Glutamatergic neuron (in vitro differentiated cells): ENCODE measurements around the gene CLGN. TPM values are rescaled to one million over a fixed set of nuclear protein-coding genes. Genes with fewer than 3 reads are reported as not detected.

Experiments used
- DNase-seq: peaks from one replicate; pipeline ENCODE4 v3.0.0; 2022
- H3K27ac Mint-ChIP-seq: one replicate; pipeline ENCODE4 v1.8.0; 2020; ENCODE audit warnings: mild to moderate bottlenecking, mixed read lengths, inconsistent platforms; ENCODE audit not compliant: unreplicated experiment
- H3K27me3 Mint-ChIP-seq: one replicate; pipeline ENCODE4 v1.8.0; 2020; ENCODE audit warnings: mild to moderate bottlenecking, moderate library complexity, mixed read lengths, inconsistent platforms; ENCODE audit not compliant: unreplicated experiment
- H3K36me3 Mint-ChIP-seq: one replicate; pipeline ENCODE4 v1.8.0; 2020; ENCODE audit warnings: mild to moderate bottlenecking, mixed read lengths, inconsistent platforms; ENCODE audit not compliant: unreplicated experiment
- H3K4me1 Mint-ChIP-seq: one replicate; pipeline ENCODE4 v1.8.0; 2020; ENCODE audit warnings: mild to moderate bottlenecking, low read depth, mixed read lengths, inconsistent platforms; ENCODE audit not compliant: unreplicated experiment
- H3K4me3 Mint-ChIP-seq: one replicate; pipeline ENCODE4 v1.8.0; 2020; ENCODE audit warnings: mild to moderate bottlenecking, mixed read lengths, inconsistent platforms; ENCODE audit not compliant: unreplicated experiment
- H3K9me3 Mint-ChIP-seq: one replicate; pipeline ENCODE4 v1.8.0; 2020; ENCODE audit warnings: mild to moderate bottlenecking, moderate library complexity, mixed read lengths, inconsistent platforms; ENCODE audit not compliant: unreplicated experiment
- CTCF ChIP-seq: fragments of 200-600 bp; sonication (generic); IDR thresholded peaks from one replicate; pipeline ENCODE4 v1.5.0; 2021; ENCODE audit not compliant: partially characterized antibody, unreplicated experiment
- long read RNA-seq: library from polyadenylated mRNA; unstranded; transcript quantifications from one replicate; pipeline ENCODE4 v2.0.0, GENCODE V29; 2020; ENCODE audit not compliant: unreplicated experiment
- total RNA-seq: library from RNA; stranded (reverse); fragmentation: NEBNext Ultra II Directional; extraction: Animal tissue kit (Norgen Biotek cat#: 25700); gene quantifications from one replicate; pipeline ENCODE4 v1.2.1, GENCODE V29; 2021; ENCODE audit not compliant: unreplicated experiment

The CLGN gene
- 19.6 TPM for total RNA-seq
- long read RNA-seq, transcript CLGN-201 (15 exons, 3,043 nt), result major isoform, 7 of 25 reads
- long read RNA-seq, partial matches to known transcripts, result 14 of 25 reads
- long read RNA-seq, other reads (novel, unspliced or antisense), result 4 of 25 reads

- DNase-seq, result peak; percentile 97
- H3K27ac Mint-ChIP-seq, result peak within 1 kb of the TSS; percentile 96
- no peaks in the 10 kb centered on the region for H3K27me3 Mint-ChIP-seq
- no peaks in the 10 kb centered on the region for H3K36me3 Mint-ChIP-seq
- H3K4me3 Mint-ChIP-seq, result peak within 1 kb of the TSS; percentile 90
- peaks cover 5% of the 10 kb centered on the region for H3K9me3 Mint-ChIP-seq
- peaks cover 3% of the 10 kb centered on the region for H3K4me1 Mint-ChIP-seq
- peak; percentile 56 for TF ChIP-seq CTCF
These were observed at the start of gene CLGN for GRCh38 chr4:140427106-140427918. Gene CLGN, minus strand, starts transcription at chr4:140427648. Its CDS starts 14,570 bp downstream, at chr4:140413078.

- no peaks in the 10 kb centered on the region for H3K9me3 Mint-ChIP-seq
- peaks cover 2% of the 10 kb centered on the region for H3K4me1 Mint-ChIP-seq
- no peak for DNase-seq
- no peak overlapping the region for H3K4me3 Mint-ChIP-seq
- TF ChIP-seq CTCF, result no peak
- H3K36me3 Mint-ChIP-seq, result no peaks in the 10 kb centered on the region
- H3K27ac Mint-ChIP-seq, result no peak overlapping the region
- H3K27me3 Mint-ChIP-seq, result no peaks in the 10 kb centered on the region
These were observed 44.7 kb upstream of the CLGN start for GRCh38 chr4:140472156-140472555.

- no peaks in the 10 kb centered on the region for H3K27me3 Mint-ChIP-seq
- H3K27ac Mint-ChIP-seq, result no peak overlapping the region
- DNase-seq, result no peak
- no peaks in the 10 kb centered on the region for H3K9me3 Mint-ChIP-seq
- H3K4me3 Mint-ChIP-seq, result no peak overlapping the region
- peaks cover 2% of the 10 kb centered on the region for H3K4me1 Mint-ChIP-seq
- H3K36me3 Mint-ChIP-seq, result no peaks in the 10 kb centered on the region
- no peak for TF ChIP-seq CTCF
These were observed 42.6 kb upstream of the CLGN start for GRCh38 chr4:140469791-140470733.

GRCh38 chr4:140466146-140466545, 38.7 kb upstream of the CLGN start:
- no peak for TF ChIP-seq CTCF
- Mint-ChIP-seq H3K9me3 (no peaks in the 10 kb centered on the region), H3K4me1 (peaks cover 2% of the 10 kb centered on the region), H3K27me3 (no peaks in the 10 kb centered on the region), H3K27ac (no peak overlapping the region), H3K36me3 (no peaks in the 10 kb centered on the region), H3K4me3 (no peak overlapping the region)
- DNase-seq, result no peak
